Measurements from ENCODE around the gene C2CD4A.

Gene C2CD4A

GRCh38 chr15:62069551-62069950, 2.8 kb downstream of the C2CD4A start:
- H3K27ac ChIP-seq: no peak overlapping the region
- no peak for TF ChIP-seq CTCF (conservative IDR thresholded peaks at IDR 0.05)

GRCh38 chr15:62071711-62072308, 5.0 kb downstream of the C2CD4A start:
- no peak overlapping the region for H3K27ac ChIP-seq
- peak; percentile 86 for TF ChIP-seq CTCF (conservative IDR thresholded peaks at IDR 0.05)

GRCh38 chr15:62075595-62076277, 9.0 kb downstream of the C2CD4A start:
- peak overlapping the region; percentile 13; the same call in 1 of the 2 replicates for H3K27ac ChIP-seq
- no peak for TF ChIP-seq CTCF (conservative IDR thresholded peaks at IDR 0.05)

GRCh38 chr15:62079594-62079993, 12.8 kb downstream of the C2CD4A start:
- no peak for TF ChIP-seq CTCF (conservative IDR thresholded peaks at IDR 0.05)
- H3K27ac ChIP-seq: no peak overlapping the region

GRCh38 chr15:62083194-62084154, 16.7 kb downstream of the C2CD4A start:
- no peak overlapping the region for H3K27ac ChIP-seq
- no peak for TF ChIP-seq CTCF (conservative IDR thresholded peaks at IDR 0.05)

- H3K27ac ChIP-seq: no peak overlapping the region
- TF ChIP-seq CTCF (conservative IDR thresholded peaks at IDR 0.05): no peak
Measured at GRCh38 chr15:62085740-62086139, 19.0 kb downstream of the C2CD4A start.
